Trophoblast cell (in vitro differentiated cells and primary cell): Measurements from ENCODE around the gene ADCK2.
A peak's percentile ranks its signal among the peaks of the same experiment; 100 is the strongest.

ENCODE experiments used
- DNase-seq, 2 donors: peaks; one replicate each; pipeline ENCODE4 v3.0.0-alpha.2; 2016
- H2AFZ ChIP-seq: 2 replicates; pipeline ENCODE4 v1.6.1; 2013; ENCODE audit warnings: low read length, moderate library complexity, mild to moderate bottlenecking; ENCODE audit not compliant: insufficient read depth, poor library complexity
- H2AK5ac ChIP-seq: 2 replicates; pipeline ENCODE4 v1.6.1; 2013; ENCODE audit warnings: mild to moderate bottlenecking, low read length
- H2BK120ac ChIP-seq: 2 replicates; pipeline ENCODE4 v1.6.1; 2013; ENCODE audit warnings: low read length, mild to moderate bottlenecking, moderate library complexity; ENCODE audit not compliant: insufficient read depth, poor library complexity
- H2BK12ac ChIP-seq: 2 replicates; pipeline ENCODE4 v1.6.1; 2013; ENCODE audit warnings: mild to moderate bottlenecking, low read length, moderate library complexity
- H2BK5ac ChIP-seq: 2 replicates; pipeline ENCODE4 v1.6.1; 2013; ENCODE audit warnings: low read length, low read depth, moderate library complexity, mild to moderate bottlenecking; ENCODE audit not compliant: poor library complexity
- H3K14ac ChIP-seq: 2 replicates; pipeline ENCODE4 v1.6.1; 2013; ENCODE audit warnings: mild to moderate bottlenecking, low read length
- H3K18ac ChIP-seq: 2 replicates; pipeline ENCODE4 v1.6.1; 2013; ENCODE audit warnings: mild to moderate bottlenecking, low read length
- H3K23ac ChIP-seq: 2 replicates; pipeline ENCODE4 v1.6.1; 2013; ENCODE audit warnings: low read length
- H3K27ac ChIP-seq: 2 replicates; pipeline ENCODE4 v1.5.1; 2013; ENCODE audit warnings: low read depth, mild to moderate bottlenecking, inconsistent platforms, low read length, moderate library complexity
- H3K27me3 ChIP-seq: 2 replicates; pipeline ENCODE4 v1.6.1; 2013; ENCODE audit warnings: inconsistent platforms, mild to moderate bottlenecking, low read length, moderate library complexity; ENCODE audit not compliant: insufficient read depth
- H3K36me3 ChIP-seq, 2 experiments: 1 replicate in 1 of 2; 2 replicates in 1 of 2; pipeline ENCODE4 v1.6.1; 2013; ENCODE audit warnings: low read length in 2 of 2, mild to moderate bottlenecking in 2 of 2, moderate library complexity in 1 of 2; ENCODE audit not compliant: insufficient read depth in 2 of 2, control insufficient read depth in 1 of 2
- H3K4ac ChIP-seq: 2 replicates; pipeline ENCODE4 v1.6.1; 2013; ENCODE audit warnings: low read depth, mild to moderate bottlenecking, low read length, moderate library complexity
- H3K4me1 ChIP-seq, 2 experiments: 1 replicate in 1 of 2; 2 replicates in 1 of 2; pipeline ENCODE4 v1.6.1; 2013; ENCODE audit warnings: low read length in 2 of 2, mild to moderate bottlenecking in 2 of 2, moderate library complexity in 1 of 2; ENCODE audit not compliant: insufficient read depth in 2 of 2, control insufficient read depth in 1 of 2
- H3K4me2 ChIP-seq: 2 replicates; pipeline ENCODE4 v1.6.1; 2013; ENCODE audit warnings: inconsistent platforms, mild to moderate bottlenecking, low read length, moderate library complexity
- H3K4me3 ChIP-seq: 2 replicates; pipeline ENCODE4 v1.5.1; 2013; ENCODE audit warnings: mild to moderate bottlenecking, low read depth, low read length, inconsistent platforms
- H3K79me1 ChIP-seq: one replicate; pipeline ENCODE4 v1.6.1; 2013; ENCODE audit warnings: low read length
- H3K79me2 ChIP-seq: 2 replicates; pipeline ENCODE4 v1.6.1; 2013; ENCODE audit warnings: low read length, mild to moderate bottlenecking; ENCODE audit not compliant: control insufficient read depth, insufficient read depth, poor library complexity
- H3K9ac ChIP-seq: 2 replicates; pipeline ENCODE4 v1.6.1; 2013; ENCODE audit warnings: mild to moderate bottlenecking, low read length
- H3K9me3 ChIP-seq: 2 replicates; pipeline ENCODE4 v1.6.1; 2013; ENCODE audit warnings: low read depth, mild to moderate bottlenecking, control low read depth, inconsistent platforms, low read length; ENCODE audit not compliant: insufficient read depth
- H4K12ac ChIP-seq: 2 replicates; pipeline ENCODE4 v1.6.1; 2013; ENCODE audit warnings: low read depth, mild to moderate bottlenecking, low read length, moderate library complexity
- H4K8ac ChIP-seq: 2 replicates; pipeline ENCODE4 v1.6.1; 2013; ENCODE audit warnings: low read depth, mild to moderate bottlenecking, low read length, moderate library complexity
- H4K91ac ChIP-seq: one replicate; pipeline ENCODE4 v1.6.1; 2013; ENCODE audit warnings: low read depth, mild to moderate bottlenecking, low read length, moderate library complexity
- WGBS: extraction: QIAGEN DNeasy Blood & Tissue Kit; methylation state at CpG from one replicate; pipeline ENCODE4 v1.1.7; 2013; ENCODE audit warnings: missing lambda C conversion rate; ENCODE audit not compliant: insufficient read length, insufficient coverage; ENCODE audit errors: extremely low coverage; 5-methylcytosine and 5-hydroxymethylcytosine counted together

ADCK2 gene

GRCh38 chr7:140625908-140626868, 46.6 kb upstream of the ADCK2 start:
- WGBS, result no CpG with 5 or more reads among the region's 17 CpGs
- Histone ChIP-seq H2BK5ac (peak overlapping the region; percentile 93), H3K23ac (no peak overlapping the region), H4K91ac (peak overlapping the region; percentile 95), H2BK12ac (peak overlapping the region; percentile 93), H3K14ac (peak overlapping the region; percentile 76), H3K27ac (peak overlapping the region; percentile 96), H3K18ac (peak overlapping the region; percentile 91), H3K9ac (no peak overlapping the region), H3K9me3 (no peaks in the 10 kb centered on the region), H3K4me2 (peak overlapping the region; percentile 42), H3K79me2 (peaks cover 1% of the 10 kb centered on the region), H3K36me3 (no peaks in the 10 kb centered on the region), H3K79me1 (peaks cover 22% of the 10 kb centered on the region), H3K27me3 (no peaks in the 10 kb centered on the region), H2AK5ac (peak overlapping the region; percentile 94), H3K4ac (peak overlapping the region; percentile 66), H4K12ac (no peak overlapping the region), H3K4me3 (no peak overlapping the region), H2BK120ac (peak overlapping the region; percentile 93), H3K4me1 (peaks cover 18 to 23% of the 10 kb centered on the region in 2 experiments), H2AFZ (no peak overlapping the region), H4K8ac (peak overlapping the region; percentile 75)
- DNase-seq, result peak; percentile 99 to 100

- H3K27me3 ChIP-seq, result no peaks in the 10 kb centered on the region
- DNase-seq, result no peak
- H3K4me3 ChIP-seq, result no peak overlapping the region
- no peak overlapping the region for H4K8ac ChIP-seq
- H2BK12ac ChIP-seq, result no peak overlapping the region
- H4K91ac ChIP-seq, result no peak overlapping the region
- H3K18ac ChIP-seq, result no peak overlapping the region
- no peak overlapping the region for H3K9ac ChIP-seq
- H2AFZ ChIP-seq, result no peak overlapping the region
- no peak overlapping the region for H4K12ac ChIP-seq
- H3K27ac ChIP-seq, result no peak overlapping the region
- peaks cover 13 to 15% of the 10 kb centered on the region in 2 experiments for H3K4me1 ChIP-seq
- H2BK120ac ChIP-seq, result no peak overlapping the region
- no peak overlapping the region for H3K4me2 ChIP-seq
- no peak overlapping the region for H3K14ac ChIP-seq
- peaks cover 0 to 1% of the 10 kb centered on the region in 2 experiments for H3K36me3 ChIP-seq
- H3K23ac ChIP-seq, result no peak overlapping the region
- H3K9me3 ChIP-seq, result no peaks in the 10 kb centered on the region
- WGBS, result no CpG with 5 or more reads among the region's 6 CpGs
- peaks cover 5% of the 10 kb centered on the region for H3K79me1 ChIP-seq
- no peak overlapping the region for H2AK5ac ChIP-seq
- no peak overlapping the region for H3K4ac ChIP-seq
- H3K79me2 ChIP-seq, result no peaks in the 10 kb centered on the region
- H2BK5ac ChIP-seq, result no peak overlapping the region
Measured at GRCh38 chr7:140631021-140631420, 41.7 kb upstream of the ADCK2 start.

DNA sequence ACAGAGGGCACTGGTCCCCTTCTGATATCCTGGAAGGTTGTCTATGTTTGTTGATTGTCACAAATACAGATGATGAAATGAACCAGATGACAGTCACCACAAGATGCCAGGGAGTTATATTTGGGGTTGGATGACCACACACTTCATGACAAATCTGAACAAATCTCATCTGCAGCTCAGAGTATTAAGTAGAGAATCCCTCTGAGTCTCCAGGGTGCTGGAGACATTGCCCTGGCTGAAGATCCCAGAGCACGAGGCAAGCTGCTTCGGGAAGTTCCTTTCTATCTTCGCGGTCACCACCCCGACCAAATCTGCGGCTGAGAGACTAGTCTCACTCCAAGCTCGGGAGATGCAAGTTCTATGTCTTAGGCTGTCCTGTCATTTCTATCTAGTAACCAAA, 41.1 kb upstream of the ADCK2 start:
- Histone ChIP-seq H2BK120ac (no peak overlapping the region), H3K4me1 (peaks cover 12 to 14% of the 10 kb centered on the region in 2 experiments), H2BK5ac (no peak overlapping the region), H3K9me3 (peaks cover 3% of the 10 kb centered on the region), H3K14ac (no peak overlapping the region), H4K12ac (no peak overlapping the region), H3K4me3 (no peak overlapping the region), H4K91ac (no peak overlapping the region), H3K27me3 (no peaks in the 10 kb centered on the region), H3K79me1 (peaks cover 3% of the 10 kb centered on the region), H3K79me2 (no peaks in the 10 kb centered on the region), H2AK5ac (no peak overlapping the region), H2AFZ (no peak overlapping the region), H2BK12ac (no peak overlapping the region), H4K8ac (no peak overlapping the region), H3K23ac (no peak overlapping the region), H3K27ac (no peak overlapping the region), H3K4me2 (no peak overlapping the region), H3K36me3 (peaks cover 0 to 1% of the 10 kb centered on the region in 2 experiments), H3K18ac (no peak overlapping the region), H3K9ac (no peak overlapping the region), H3K4ac (no peak overlapping the region)
- DNase-seq, result no peak
- WGBS, result no CpG with 5 or more reads among the region's 7 CpGs

- Histone ChIP-seq H2BK12ac (no peak overlapping the region), H3K23ac (no peak overlapping the region), H3K4me3 (no peak overlapping the region), H3K4me1 (peaks cover 18 to 22% of the 10 kb centered on the region in 2 experiments), H3K79me2 (peaks cover 5% of the 10 kb centered on the region), H3K79me1 (peaks cover 7% of the 10 kb centered on the region), H3K4me2 (no peak overlapping the region), H2AK5ac (no peak overlapping the region), H4K8ac (no peak overlapping the region), H3K4ac (no peak overlapping the region), H3K27ac (no peak overlapping the region), H2BK5ac (no peak overlapping the region), H2AFZ (no peak overlapping the region), H3K18ac (no peak overlapping the region), H4K91ac (no peak overlapping the region), H2BK120ac (no peak overlapping the region), H3K9me3 (peaks cover 3% of the 10 kb centered on the region), H4K12ac (no peak overlapping the region), H3K9ac (no peak overlapping the region), H3K14ac (no peak overlapping the region), H3K36me3 (peaks cover 0 to 1% of the 10 kb centered on the region in 2 experiments), H3K27me3 (no peaks in the 10 kb centered on the region)
- WGBS, result no CpG with 5 or more reads among the region's 5 CpGs
- DNase-seq, result no peak
Measured at GRCh38 chr7:140635345-140635744, 37.4 kb upstream of the ADCK2 start.
